Adrenal gland (tissue), 12 donors: Measurements from ENCODE around the gene EGLN1. TPM values are rescaled to one million over a fixed set of nuclear protein-coding genes. Genes with fewer than 3 reads are reported as not detected.

Experiments
- DNase-seq, 7 donors: peaks; one replicate each; pipeline ENCODE4 v3.0.0-alpha.2; 2019 to 2020
- H3K27ac ChIP-seq, 5 donors: fragments of 200-600 bp; sonication (generic) in 4 of 5; 1 replicate in 3 of 5; 2 replicates in 2 of 5; pipeline versions ENCODE4 v1.5.1 to v1.8.0; 2016 to 2020; ENCODE audit warnings: mild to moderate bottlenecking in 1 of 5
- H3K27me3 ChIP-seq: fragments of 200-600 bp; 2 replicates; pipeline ENCODE4 v1.8.0; 2021
- H3K36me3 ChIP-seq, 2 donors: fragments of 200-600 bp; replicated peaks in 1 of 2; 1 replicate in 1 of 2; 2 replicates in 1 of 2; pipeline versions ENCODE4 v1.5.1 to v1.8.0; 2018 to 2022
- H3K4me1 ChIP-seq, 2 donors: fragments of 200-600 bp; replicated peaks in 1 of 2; 1 replicate in 1 of 2; 2 replicates in 1 of 2; pipeline versions ENCODE4 v1.5.1 to v1.8.0; 2018 to 2021
- H3K4me3 ChIP-seq, 4 donors: fragments of 200-600 bp; sonication (generic) in 3 of 4; one replicate each; pipeline ENCODE4 v1.5.1; 2016 to 2018
- H3K9me3 ChIP-seq, 3 donors: fragments of 200-600 bp; sonication (generic) in 1 of 3; replicated peaks in 1 of 3; 1 replicate in 2 of 3; 2 replicates in 1 of 3; pipeline versions ENCODE4 v1.5.1 to v1.8.0; 2016 to 2021
- POLR2A ChIP-seq, 2 donors: fragments of 450-650 bp; IDR thresholded peaks; one replicate each; pipeline ENCODE4 v1.6.1; 2017; ENCODE audit warnings: antibody characterized with exemption in 2 of 2, mild to moderate bottlenecking in 2 of 2, moderate library complexity in 1 of 2
- WGBS, 4 donors: extraction: QIAGEN DNeasy Blood & Tissue Kit in 2 of 4; methylation state at CpG; one replicate each; pipeline versions ENCODE4 v1.1.5 to v1.1.7; 2013 to 2017; 5-methylcytosine and 5-hydroxymethylcytosine counted together
- intact Hi-C, 2 donors: fragments of 100-400 bp; cut with DNase I; formaldehyde crosslinking; loops; one replicate each; pipeline versions ENCODE4 v1.14.1 to v1.15.0; 2022 to 2023
- polyA plus RNA-seq, 3 donors: library from polyadenylated mRNA; stranded (reverse); fragments of 200-250 nt in 2 of 3; fragments of 350-450 nt in 1 of 3; fragmentation: Illumina TruSeq in 1 of 3; extraction: RNeasy Lipid Tissue Mini Kit (QIAGEN cat#74804) in 1 of 3; gene quantifications; one replicate each; pipeline ENCODE4 v1.2.3, GENCODE V29; 2013 to 2014
- total RNA-seq, 9 donors: library from RNA; depleted of rRNA in 4 of 9; stranded (reverse); fragments of >200 nt in 4 of 9; fragments of 120-200 nt in 1 of 9; fragmentation: NEBNext Ultra II Directional in 1 of 9; extraction: Animal tissue kit (Norgen Biotek cat#: 25700) in 1 of 9; gene quantifications; one replicate each; pipeline versions ENCODE4 v1.1.0 to v1.2.4, GENCODE V29; 2013 to 2023
- TF ChIP-seq, protein P1 (sequence below), 6 experiments: fragments of 450-650 bp in 4 of 6; fragments of 200-600 bp in 2 of 6; sonication (generic) in 1 of 6; IDR thresholded peaks; 1 replicate in 5 of 6; 2 replicates in 1 of 6; pipeline versions ENCODE4 v1.5.1 to v1.8.0; 2016 to 2021; ENCODE audit warnings: antibody characterized with exemption in 6 of 6, mild to moderate bottlenecking in 2 of 6, moderate library complexity in 1 of 6
- donor health status: healthy with polysubstance abuse.
- donor health status: Bipolar disorder and iron deficiency.
- donor health status: DM: yes; HTN: yes; CAD: no.
- donor health status: DM: no; HTN: no; CAD: no.
- donor health status: DM: no; HTN: no; CAD: no.
- donor health status: DM: yes; HTN: yes; CAD: no.

The EGLN1 gene
- total and polyA plus RNA-seq, 12 donors: 7.9 to 75.6 (median 49.2) TPM

- Histone ChIP-seq H3K9me3 (no peaks in the 10 kb centered on the region), H3K27me3 (no peaks in the 10 kb centered on the region), H3K27ac (no peak overlapping the region), H3K4me1 (peaks cover 34 to 40% of the 10 kb centered on the region in 2 donors), H3K36me3 (no peaks in the 10 kb centered on the region), H3K4me3 (no peak overlapping the region)
- TF ChIP-seq, protein P1, sequence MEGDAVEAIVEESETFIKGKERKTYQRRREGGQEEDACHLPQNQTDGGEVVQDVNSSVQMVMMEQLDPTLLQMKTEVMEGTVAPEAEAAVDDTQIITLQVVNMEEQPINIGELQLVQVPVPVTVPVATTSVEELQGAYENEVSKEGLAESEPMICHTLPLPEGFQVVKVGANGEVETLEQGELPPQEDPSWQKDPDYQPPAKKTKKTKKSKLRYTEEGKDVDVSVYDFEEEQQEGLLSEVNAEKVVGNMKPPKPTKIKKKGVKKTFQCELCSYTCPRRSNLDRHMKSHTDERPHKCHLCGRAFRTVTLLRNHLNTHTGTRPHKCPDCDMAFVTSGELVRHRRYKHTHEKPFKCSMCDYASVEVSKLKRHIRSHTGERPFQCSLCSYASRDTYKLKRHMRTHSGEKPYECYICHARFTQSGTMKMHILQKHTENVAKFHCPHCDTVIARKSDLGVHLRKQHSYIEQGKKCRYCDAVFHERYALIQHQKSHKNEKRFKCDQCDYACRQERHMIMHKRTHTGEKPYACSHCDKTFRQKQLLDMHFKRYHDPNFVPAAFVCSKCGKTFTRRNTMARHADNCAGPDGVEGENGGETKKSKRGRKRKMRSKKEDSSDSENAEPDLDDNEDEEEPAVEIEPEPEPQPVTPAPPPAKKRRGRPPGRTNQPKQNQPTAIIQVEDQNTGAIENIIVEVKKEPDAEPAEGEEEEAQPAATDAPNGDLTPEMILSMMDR (IDR thresholded peaks at IDR 0.05): no peak
- no peak for TF ChIP-seq POLR2A (IDR thresholded peaks at IDR 0.05)
- intact Hi-C loops: no loop called here
- WGBS, 4 donors: 0 to 22% (median 8%) methylated on average over 1 of the region's 1 CpG
- no peak for DNase-seq
Measured at GRCh38 chr1:231401478-231401877, 20.6 kb downstream of the EGLN1 start.

DNA sequence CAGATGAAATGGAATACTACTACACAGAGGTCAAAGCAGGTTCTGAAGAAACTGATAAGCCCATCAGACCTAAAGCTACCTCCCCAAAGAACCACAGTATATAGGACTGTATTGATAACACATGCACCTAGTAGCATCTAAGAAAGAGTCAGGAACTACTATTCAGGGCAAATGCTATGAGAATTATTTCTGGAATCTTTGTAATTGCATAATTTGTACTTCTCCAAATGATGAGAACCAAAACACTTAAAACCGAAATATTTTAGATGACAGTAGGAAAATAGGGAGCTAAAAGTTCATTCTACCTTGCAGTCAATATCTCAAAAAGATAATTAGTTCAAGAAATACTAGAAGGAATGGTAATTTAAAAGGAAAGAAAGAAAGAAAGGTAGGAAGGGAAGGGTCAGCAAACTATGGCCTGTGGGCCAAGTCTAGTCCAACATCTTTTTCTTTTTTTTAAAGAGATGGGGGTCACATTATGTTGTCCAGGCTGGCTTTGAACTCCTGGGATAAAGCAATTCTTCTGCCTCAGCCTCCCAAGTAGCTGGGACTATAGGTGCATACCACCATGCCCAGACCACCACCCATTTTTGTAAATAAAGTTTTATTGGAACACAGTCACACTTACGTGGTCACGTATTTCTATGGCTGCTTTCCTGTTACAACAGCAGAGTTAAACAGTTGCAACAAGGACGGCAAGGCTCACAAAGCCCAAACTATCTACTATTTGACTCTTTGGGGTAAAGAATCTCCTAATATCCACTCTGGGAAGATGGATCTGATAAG is 24.0 kb downstream of the EGLN1 start:
- WGBS, 4 donors: 59 to 85% (median 71%) methylated on average over 4 of the region's 4 CpGs
- DNase-seq: no peak
- TF ChIP-seq, protein P1 (IDR thresholded peaks at IDR 0.05): no peak
- no peak for TF ChIP-seq POLR2A (IDR thresholded peaks at IDR 0.05)
- H3K9me3 ChIP-seq: no peaks in the 10 kb centered on the region
- H3K27me3 ChIP-seq: no peaks in the 10 kb centered on the region
- H3K36me3 ChIP-seq: no peaks in the 10 kb centered on the region
- peaks cover 22 to 47% of the 10 kb centered on the region in 2 donors for H3K4me1 ChIP-seq
- intact Hi-C loops: no loop called here
- no peak overlapping the region for H3K27ac ChIP-seq
- H3K4me3 ChIP-seq: no peak overlapping the region

DNA sequence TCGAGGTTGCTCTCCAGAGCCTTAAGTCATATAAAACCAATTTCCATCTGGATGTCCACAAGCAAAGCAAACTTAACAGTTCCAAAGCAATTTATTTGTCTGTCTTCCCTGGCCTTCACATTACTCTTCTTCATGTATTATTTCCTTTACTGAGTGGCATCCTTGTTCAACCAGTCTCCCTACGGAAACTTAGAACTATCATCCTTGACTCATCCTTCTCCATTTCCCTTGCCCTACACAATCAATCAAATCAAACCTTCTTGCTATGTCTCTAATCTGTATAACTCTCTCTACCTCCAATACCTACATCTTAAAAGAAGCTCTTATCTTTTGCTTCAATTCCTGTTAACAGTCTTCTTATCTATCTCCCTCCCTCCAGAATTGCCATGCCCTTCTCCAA is 25.4 kb downstream of the EGLN1 start:
- intact Hi-C loops: no loop called here
- H3K36me3 ChIP-seq: no peaks in the 10 kb centered on the region
- H3K4me1 ChIP-seq: peaks cover 15 to 47% of the 10 kb centered on the region in 2 donors
- no peaks in the 10 kb centered on the region for H3K27me3 ChIP-seq
- H3K4me3 ChIP-seq: no peak overlapping the region
- no peak for DNase-seq
- WGBS, 4 donors: 68 to 83% (median 75%) methylated on average over 2 of the region's 2 CpGs
- H3K9me3 ChIP-seq: no peaks in the 10 kb centered on the region
- TF ChIP-seq, protein P1 (IDR thresholded peaks at IDR 0.05): no peak
- no peak for TF ChIP-seq POLR2A (IDR thresholded peaks at IDR 0.05)
- no peak overlapping the region for H3K27ac ChIP-seq

DNA sequence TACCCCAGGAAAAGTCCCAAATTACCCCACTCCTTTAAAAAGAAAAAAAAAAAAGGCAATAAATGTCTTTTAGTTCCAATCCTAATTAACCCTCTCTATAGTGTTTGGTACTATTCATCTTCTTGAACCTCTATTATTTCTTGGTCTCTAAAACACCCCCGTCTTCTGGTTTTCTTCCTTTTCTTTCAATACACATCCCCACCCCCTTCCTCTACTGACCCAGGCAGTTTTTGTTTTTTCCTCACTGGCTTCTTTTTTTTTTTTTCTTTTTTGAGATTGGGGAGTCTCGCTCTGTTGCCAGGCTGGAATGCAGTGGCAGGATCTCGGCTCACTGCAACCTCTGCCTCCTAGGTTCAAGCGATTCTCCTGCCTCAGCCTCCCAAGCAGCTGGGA is 26.1 kb downstream of the EGLN1 start:
- 92 to 94% (median 93%) methylated on average over 4 of the region's 4 CpGs for whole genome bisulfite sequencing, 4 donors
- H3K27me3 ChIP-seq: no peaks in the 10 kb centered on the region
- no peaks in the 10 kb centered on the region for H3K9me3 ChIP-seq
- no peaks in the 10 kb centered on the region for H3K36me3 ChIP-seq
- intact Hi-C loops: no loop called here
- peaks cover 12 to 47% of the 10 kb centered on the region in 2 donors for H3K4me1 ChIP-seq
- H3K27ac ChIP-seq: peak overlapping the region in 2 of 5 donors; percentile 57 to 60
- no peak for DNase-seq
- H3K4me3 ChIP-seq: no peak overlapping the region
- no peak for TF ChIP-seq POLR2A (IDR thresholded peaks at IDR 0.05)
- TF ChIP-seq, protein P1 (IDR thresholded peaks at IDR 0.05): no peak
